Left ventricle myocardium inferior (tissue), 1 donor: ENCODE measurements around the gene HACD2. TPM values are rescaled to one million over a fixed set of nuclear protein-coding genes. Genes with fewer than 3 reads are reported as not detected.

Source experiments
- DNase-seq: peaks from one replicate; pipeline ENCODE4 v3.0.0-alpha.2; 2020
- H3K27ac ChIP-seq: fragments of 200-600 bp; replicated peaks from 2 replicates; pipeline ENCODE4 v1.8.0; 2021
- H3K27me3 ChIP-seq: fragments of 200-600 bp; 2 replicates; pipeline ENCODE4 v1.8.0; 2021; ENCODE audit warnings: low read depth
- H3K36me3 ChIP-seq: fragments of 200-600 bp; 2 replicates; pipeline ENCODE4 v1.8.0; 2021
- H3K4me1 ChIP-seq: fragments of 200-600 bp; 2 replicates; pipeline ENCODE4 v1.8.0; 2021
- H3K4me3 ChIP-seq: fragments of 200-600 bp; 2 replicates; pipeline ENCODE4 v1.8.0; 2021; ENCODE audit warnings: mild to moderate bottlenecking, moderate library complexity
- H3K9me3 ChIP-seq: fragments of 200-600 bp; replicated peaks from 2 replicates; pipeline ENCODE4 v1.8.0; 2021
- CTCF ChIP-seq: fragments of 200-600 bp; IDR thresholded peaks from 2 replicates; pipeline ENCODE4 v1.8.0; 2021; ENCODE audit warnings: antibody characterized with exemption, mild to moderate bottlenecking, borderline replicate concordance
- intact Hi-C: fragments of 100-400 bp; cut with micrococcal nuclease; formaldehyde crosslinking; loops from one replicate; pipeline ENCODE4 v1.11.0; 2022
- total RNA-seq: library from RNA; stranded (reverse); fragmentation: NEBNext Ultra II Directional; extraction: Animal tissue kit (Norgen Biotek cat#: 25700); gene quantifications from one replicate; pipeline ENCODE4 v1.2.1, GENCODE V29; 2021
- donor health status: DM: no; HTN: yes; CAD: no; lungs with severe emphysema.

HACD2 gene
- total RNA-seq, 1 donor from 2014 or later = 8.1 TPM

- H3K27me3 ChIP-seq = no peaks in the 10 kb centered on the region
- H3K9me3 ChIP-seq = no peaks in the 10 kb centered on the region
- no peak overlapping the region for H3K4me3 ChIP-seq
- TF ChIP-seq CTCF = no peak
- H3K27ac ChIP-seq = no peak overlapping the region
- intact Hi-C loops = no loop called here
- no peaks in the 10 kb centered on the region for H3K4me1 ChIP-seq
- peaks cover 2% of the 10 kb centered on the region for H3K36me3 ChIP-seq
- no peak for DNase-seq
Observed at GRCh38 chr3:123568034-123568433, 16.8 kb downstream of the HACD2 start.

GRCh38 chr3:123564056-123564455 is 20.8 kb downstream of the HACD2 start:
- no peak overlapping the region for H3K27ac ChIP-seq
- no peaks in the 10 kb centered on the region for H3K9me3 ChIP-seq
- no peaks in the 10 kb centered on the region for H3K27me3 ChIP-seq
- no peak for DNase-seq
- no peak overlapping the region for H3K4me3 ChIP-seq
- no peaks in the 10 kb centered on the region for H3K4me1 ChIP-seq
- no peak for TF ChIP-seq CTCF
- H3K36me3 ChIP-seq = peaks cover 2% of the 10 kb centered on the region
- intact Hi-C loops = no loop called here

GRCh38 chr3:123562547-123562946 is 22.3 kb downstream of the HACD2 start:
- no peak for TF ChIP-seq CTCF
- H3K4me3 ChIP-seq = no peak overlapping the region
- no peak overlapping the region for H3K27ac ChIP-seq
- intact Hi-C loops = no loop called here
- H3K27me3 ChIP-seq = no peaks in the 10 kb centered on the region
- no peak for DNase-seq
- H3K9me3 ChIP-seq = no peaks in the 10 kb centered on the region
- H3K36me3 ChIP-seq = peaks cover 2% of the 10 kb centered on the region
- no peaks in the 10 kb centered on the region for H3K4me1 ChIP-seq

- intact Hi-C loops = no loop called here
- no peaks in the 10 kb centered on the region for H3K9me3 ChIP-seq
- no peak for TF ChIP-seq CTCF
- no peak for DNase-seq
- no peak overlapping the region for H3K27ac ChIP-seq
- no peaks in the 10 kb centered on the region for H3K27me3 ChIP-seq
- no peaks in the 10 kb centered on the region for H3K36me3 ChIP-seq
- H3K4me3 ChIP-seq = no peak overlapping the region
- no peaks in the 10 kb centered on the region for H3K4me1 ChIP-seq
Observed at GRCh38 chr3:123561188-123561587, 23.7 kb downstream of the HACD2 start.

- Histone ChIP-seq H3K9me3 (peaks cover 11% of the 10 kb centered on the region), H3K4me3 (no peak overlapping the region), H3K36me3 (no peaks in the 10 kb centered on the region), H3K27ac (no peak overlapping the region), H3K4me1 (no peaks in the 10 kb centered on the region), H3K27me3 (no peaks in the 10 kb centered on the region)
- intact Hi-C loops = no loop called here
- peak; percentile 89 for TF ChIP-seq CTCF
- DNase-seq = no peak
Observed at GRCh38 chr3:123559040-123559861, 25.6 kb downstream of the HACD2 start.
